Activated T-helper 9 cell treated with anti-CD3 and anti-CD28 coated beads, Interleukin-2, amount 50 U/mL, for 16 hours (primary cell): ENCODE data around the gene TRNP1.
"Not testable (repeated sequence)": the region's sequence is repeated elsewhere in the genome, so short reads cannot be mapped to it uniquely, and the experiment has no call there.

Experiments
- DNase-seq: peaks from one replicate; pipeline ENCODE4 v3.0.0-alpha.2; 2020; ENCODE audit warnings: low read depth

Gene TRNP1, protein sequence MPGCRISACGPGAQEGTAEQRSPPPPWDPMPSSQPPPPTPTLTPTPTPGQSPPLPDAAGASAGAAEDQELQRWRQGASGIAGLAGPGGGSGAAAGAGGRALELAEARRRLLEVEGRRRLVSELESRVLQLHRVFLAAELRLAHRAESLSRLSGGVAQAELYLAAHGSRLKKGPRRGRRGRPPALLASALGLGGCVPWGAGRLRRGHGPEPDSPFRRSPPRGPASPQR

DNA sequence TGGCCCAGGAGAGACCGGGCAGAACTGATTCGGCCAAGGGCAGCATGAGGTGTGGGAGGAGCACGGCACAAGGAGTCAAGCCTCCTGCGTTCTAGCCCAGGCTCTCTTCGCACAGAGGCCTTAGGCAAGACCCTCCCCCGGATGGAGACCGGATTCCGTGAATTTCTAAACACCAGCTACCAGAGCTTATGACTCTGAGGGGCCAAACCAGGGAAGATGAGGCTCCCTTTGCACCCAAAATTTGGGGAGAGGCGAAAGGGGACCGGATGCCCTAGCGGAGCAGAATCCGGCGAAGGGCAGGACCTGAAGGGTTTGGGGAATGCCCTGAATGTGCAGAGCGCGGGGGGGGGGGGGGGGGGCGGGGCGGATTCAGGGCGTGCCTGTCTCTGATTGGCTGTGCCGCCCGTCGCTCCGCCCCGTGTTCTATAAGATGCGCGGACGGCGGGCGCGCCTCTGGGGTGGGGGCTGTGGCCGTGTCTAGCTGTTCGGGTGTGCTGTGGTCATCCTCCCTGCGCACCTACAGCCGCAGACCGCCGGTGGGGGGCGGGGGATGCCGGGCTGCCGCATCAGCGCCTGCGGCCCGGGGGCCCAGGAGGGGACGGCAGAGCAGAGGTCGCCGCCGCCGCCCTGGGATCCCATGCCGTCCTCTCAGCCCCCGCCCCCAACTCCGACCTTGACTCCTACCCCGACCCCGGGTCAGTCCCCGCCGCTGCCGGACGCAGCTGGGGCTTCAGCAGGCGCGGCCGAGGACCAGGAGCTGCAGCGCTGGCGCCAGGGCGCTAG, at the start of gene TRNP1:
Gene TRNP1 (plus strand): TSS at position 456 of the 783 bp plus-strand sequence. CDS start 95 bp downstream, at position 551.
- DNase-seq = peak; percentile 60

DNA sequence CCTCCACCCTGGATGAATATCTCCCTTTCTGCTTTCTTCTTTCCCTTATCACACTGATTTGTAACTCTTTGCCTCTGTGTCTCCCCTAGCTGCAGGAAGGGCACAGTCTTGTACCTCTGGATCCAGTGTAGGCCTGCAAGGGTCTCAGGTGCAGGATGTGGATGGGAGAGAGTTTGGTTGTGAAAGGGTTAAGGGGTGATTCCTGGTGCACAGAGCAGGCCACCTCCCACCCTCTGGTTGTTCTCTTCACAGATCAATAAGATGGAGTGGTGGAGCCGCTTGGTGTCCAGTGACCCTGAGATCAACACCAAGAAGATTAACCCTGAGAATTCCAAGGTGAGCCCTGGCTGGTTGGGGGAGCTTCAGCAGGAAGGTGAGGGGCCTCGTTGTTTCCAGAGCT, 48.4 kb upstream of the TRNP1 start:
- DNase-seq = no peak

DNA sequence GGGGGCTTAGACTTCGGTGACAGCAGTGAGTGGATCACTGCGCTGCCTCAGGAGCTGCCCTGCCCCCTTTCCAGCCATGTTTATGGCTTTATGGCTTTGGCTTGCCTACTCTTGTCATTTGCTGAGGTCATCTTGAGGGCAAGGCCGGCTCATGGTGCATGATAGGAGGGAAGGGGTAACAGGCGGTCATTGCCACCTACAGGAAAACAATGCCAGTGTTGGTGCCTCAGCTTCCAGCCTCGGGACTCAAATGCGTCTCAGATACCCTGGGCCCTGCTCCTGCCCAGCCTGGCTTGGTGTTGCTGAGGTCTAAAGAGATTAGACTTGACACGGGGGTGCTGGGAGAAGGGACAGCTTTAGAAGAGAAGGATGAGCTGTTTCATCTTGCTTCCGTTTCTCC, 47.8 kb upstream of the TRNP1 start:
- no peak for DNase-seq

DNA sequence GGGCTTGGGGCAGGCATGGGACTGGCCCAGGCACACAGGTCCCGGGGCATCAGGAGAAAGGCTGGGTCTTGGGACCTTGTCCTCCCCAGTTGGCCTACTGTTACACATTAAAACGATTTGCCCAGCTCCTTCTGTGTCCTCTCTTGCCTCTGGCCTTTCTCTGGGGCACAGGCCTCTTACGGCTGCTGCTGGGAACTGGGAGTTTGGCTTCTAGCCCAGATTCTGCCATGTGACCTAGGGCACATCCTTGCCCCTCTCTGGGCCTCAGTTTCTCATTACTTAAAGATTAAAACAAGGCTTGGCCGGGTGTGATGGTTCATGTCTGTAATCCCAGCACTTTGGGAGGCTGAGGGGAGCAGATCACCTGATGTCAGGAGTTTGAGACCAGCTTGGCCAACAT, 47.2 kb upstream of the TRNP1 start:
- no peak for DNase-seq

DNA sequence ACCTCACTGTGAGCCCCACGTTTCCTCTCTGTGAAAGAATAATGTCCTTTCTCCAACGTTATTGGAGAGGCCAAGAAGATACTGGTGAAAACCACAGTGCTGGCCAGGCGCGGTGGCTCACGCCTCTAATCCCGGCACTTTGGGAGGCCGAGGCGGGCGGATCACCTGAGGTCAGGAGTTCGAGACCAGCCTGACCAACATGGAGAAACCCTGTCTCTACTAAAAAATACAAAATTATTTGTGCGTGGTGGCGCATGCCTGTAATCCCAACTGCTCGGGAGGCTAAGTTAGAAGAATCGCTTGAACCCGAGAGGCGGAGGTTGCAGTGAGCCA, 44.8 kb upstream of the TRNP1 start:
- not testable (repeated sequence) for DNase-seq

DNA sequence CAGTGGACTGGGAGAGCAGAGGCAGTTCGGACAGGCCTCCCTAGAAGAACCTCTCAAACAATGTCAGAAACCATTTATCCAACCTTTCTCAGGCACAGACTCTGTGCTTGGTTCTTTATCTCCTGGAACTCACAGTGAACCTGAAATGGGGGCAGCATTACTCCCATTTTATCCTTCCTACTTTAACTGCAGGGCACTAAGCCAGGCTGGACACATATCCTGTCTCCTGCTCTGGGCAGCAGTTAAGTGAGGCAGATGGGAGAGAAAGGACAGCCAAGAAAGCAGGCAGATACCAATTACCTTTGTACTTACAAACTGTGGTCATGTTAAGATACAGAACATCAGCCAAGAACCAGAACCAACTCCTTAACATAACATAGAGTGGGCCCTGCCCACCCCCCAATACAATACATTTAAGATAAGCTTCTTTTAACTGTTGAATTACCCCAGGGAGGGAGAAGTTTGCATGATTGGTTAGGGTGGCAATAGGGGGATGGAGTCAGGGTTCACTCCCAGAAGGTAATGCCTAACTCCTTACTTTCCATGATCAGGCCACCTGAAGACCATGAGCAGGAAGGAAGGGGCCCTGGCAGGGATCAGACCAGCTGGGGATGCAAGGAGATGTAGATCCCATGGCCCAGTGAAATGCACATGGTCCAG, 44.1 kb upstream of the TRNP1 start:
- DNase-seq = no peak

DNA sequence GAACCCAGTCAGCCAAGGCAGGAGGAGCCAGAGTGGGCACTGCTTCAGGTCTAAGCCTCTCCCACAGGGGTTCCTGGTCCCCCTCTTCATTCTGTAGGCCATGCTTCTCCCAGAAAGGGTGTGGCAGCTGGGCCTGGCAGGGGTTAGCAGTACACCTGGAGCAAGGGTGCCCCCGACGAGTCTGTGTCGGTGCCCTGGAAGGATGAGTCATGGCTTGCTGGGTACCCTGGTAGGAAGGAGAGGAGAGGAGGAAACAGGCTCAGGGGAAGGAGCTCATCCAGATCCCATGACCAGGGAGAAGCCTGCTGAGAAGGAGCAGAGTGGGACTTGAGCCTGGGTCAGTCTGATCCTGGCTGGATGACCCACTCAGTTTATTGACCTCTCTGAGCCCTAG, 43.6 kb upstream of the TRNP1 start:
- DNase-seq = no peak

DNA sequence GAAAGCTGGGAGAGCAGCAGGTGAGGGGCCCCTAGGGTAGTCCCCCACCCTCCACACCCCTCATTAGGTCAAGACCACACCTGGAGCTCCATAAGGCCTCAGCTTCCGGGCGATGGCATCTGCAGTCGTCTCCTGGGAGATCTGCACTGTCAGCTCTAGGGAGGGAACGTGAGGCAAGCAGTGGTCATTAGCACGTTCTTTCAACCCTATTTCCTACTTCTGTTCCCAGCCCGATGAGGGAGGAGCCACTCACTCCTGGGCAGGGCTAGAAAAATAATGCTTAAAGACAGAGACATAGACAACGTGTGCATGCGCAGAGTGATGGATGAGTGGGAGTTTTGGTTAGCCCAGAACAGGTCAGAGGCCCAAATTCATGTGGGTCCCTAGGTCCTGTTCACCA, 42.9 kb upstream of the TRNP1 start:
- no peak for DNase-seq

DNA sequence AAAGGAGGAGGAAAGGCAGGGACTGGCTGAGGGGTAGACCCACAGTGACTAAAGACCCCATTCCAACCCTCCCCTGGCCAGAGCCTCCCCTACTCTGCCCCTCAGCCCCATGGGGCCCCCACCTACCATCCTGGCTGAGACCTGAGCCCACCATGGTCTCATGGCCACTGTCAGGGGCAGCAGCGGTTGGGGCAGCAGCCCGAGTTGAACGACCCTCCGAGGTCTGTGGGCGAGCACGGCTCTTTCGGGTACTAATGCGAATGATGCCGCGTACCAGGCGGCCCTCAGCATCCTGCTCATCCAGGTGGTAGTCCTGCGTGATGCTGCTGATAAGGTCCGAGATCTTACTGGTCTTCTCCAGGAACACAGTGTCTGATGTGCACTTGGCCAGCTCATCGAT, 42.3 kb upstream of the TRNP1 start:
- DNase-seq = no peak

DNA sequence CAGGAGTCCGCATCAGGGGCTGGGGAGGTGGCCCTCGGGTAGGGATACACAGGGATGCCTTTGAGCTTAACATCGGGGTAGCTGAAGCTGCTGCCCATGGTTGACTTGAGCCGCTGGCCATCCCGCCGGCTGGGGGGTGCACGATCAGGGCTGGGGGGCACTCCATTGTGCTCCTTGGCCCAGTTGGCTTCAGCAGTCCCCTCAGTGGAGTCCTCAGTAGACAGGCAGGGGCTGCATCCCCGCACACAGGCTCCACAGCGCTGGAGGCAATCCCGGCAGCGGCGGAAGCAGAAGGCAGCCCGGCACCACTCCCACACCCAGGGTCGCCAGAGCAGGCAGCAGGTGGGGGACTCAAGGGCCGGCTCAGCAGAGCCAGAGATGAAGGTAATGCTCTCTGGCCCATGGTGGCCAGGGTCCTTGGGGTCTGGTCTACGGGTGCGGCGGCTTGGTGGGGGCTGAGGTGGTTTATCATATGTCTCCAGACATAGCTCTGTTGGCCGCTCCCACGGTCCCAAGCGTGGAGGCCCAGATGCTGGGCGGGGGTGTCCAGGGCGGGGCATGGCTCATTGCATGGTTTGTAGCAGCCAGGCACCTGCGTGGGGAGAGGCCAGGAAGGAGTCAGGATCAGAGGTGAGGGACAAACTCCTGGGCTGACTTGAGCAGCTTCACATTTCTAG, 41.5 kb upstream of the TRNP1 start:
- DNase-seq = no peak

DNA sequence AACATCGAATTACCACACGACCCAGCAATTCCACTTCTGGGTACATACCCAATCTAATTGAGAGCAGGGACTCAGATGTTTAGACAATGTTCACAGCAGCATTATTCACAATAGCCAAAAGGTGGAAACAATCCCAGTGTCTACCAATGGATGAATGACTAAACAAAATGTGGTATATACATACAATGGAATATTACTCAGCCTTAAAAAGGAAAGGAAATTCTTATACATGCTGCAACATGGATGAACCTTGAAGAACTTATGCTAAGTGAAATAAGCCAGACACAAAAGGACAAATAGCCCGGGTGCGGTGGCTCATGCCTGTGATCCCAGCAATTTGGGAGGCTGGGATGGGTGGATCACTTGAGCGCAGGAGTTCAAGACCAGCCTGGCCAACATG, 40.1 kb upstream of the TRNP1 start:
- DNase-seq = no peak

DNA sequence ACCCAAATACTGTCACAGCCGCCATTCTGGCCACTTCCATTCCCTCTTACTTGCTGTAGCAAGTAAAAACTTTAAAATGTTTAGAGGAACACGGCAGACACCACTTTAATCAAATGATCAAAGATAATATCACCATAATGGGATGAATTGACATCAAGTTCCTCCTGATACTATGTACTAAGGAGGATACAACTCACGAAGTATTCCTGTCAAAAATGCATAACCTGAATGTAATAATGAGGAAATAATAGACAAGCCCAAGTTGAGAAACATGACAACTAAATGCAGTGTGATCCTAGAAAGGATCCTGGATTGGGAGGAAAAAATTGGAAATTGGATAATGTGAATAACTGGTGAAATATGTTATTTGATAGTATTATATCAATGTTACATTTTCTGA, 37.2 kb upstream of the TRNP1 start:
- no peak for DNase-seq

DNA sequence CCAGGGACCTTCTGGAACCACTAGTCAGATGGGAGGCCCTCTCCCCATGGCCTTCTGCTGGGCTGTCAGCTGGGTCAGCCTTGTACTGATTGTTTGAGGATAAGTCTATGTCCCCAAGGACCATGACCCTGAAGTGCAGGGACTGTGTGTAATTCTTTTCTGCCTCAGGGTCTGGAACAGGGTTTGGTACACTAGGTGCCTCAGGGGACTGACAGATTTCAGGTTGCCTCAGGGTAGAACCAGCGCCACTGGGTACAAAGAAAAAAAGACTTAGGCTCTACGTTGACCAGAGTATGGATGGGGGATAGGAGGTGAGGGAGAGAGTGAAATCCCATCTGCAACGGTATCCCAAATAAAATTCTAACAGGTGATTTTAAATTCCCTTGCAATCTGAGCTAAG, 36.2 kb upstream of the TRNP1 start:
- DNase-seq = no peak

DNA sequence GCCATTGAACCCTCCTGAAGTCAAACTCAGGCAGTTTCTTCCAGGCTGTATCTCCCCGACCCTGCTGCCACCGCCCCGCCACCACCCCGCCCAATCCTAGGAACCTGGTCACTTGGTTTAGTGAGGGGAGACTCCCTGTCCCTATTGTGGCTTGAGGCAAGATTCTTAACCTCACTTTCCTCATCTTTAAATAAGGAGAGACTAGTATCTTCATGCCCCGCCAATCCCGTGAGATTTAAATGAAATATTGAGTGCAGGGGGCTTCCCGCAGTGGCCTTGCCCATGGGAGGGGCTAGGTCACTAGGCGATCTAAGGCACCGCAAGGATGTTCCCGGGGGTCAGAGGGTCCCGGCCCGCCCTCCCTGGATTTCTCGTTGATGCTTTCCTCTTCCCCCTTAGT, 34.2 kb upstream of the TRNP1 start:
- DNase-seq = no peak

DNA sequence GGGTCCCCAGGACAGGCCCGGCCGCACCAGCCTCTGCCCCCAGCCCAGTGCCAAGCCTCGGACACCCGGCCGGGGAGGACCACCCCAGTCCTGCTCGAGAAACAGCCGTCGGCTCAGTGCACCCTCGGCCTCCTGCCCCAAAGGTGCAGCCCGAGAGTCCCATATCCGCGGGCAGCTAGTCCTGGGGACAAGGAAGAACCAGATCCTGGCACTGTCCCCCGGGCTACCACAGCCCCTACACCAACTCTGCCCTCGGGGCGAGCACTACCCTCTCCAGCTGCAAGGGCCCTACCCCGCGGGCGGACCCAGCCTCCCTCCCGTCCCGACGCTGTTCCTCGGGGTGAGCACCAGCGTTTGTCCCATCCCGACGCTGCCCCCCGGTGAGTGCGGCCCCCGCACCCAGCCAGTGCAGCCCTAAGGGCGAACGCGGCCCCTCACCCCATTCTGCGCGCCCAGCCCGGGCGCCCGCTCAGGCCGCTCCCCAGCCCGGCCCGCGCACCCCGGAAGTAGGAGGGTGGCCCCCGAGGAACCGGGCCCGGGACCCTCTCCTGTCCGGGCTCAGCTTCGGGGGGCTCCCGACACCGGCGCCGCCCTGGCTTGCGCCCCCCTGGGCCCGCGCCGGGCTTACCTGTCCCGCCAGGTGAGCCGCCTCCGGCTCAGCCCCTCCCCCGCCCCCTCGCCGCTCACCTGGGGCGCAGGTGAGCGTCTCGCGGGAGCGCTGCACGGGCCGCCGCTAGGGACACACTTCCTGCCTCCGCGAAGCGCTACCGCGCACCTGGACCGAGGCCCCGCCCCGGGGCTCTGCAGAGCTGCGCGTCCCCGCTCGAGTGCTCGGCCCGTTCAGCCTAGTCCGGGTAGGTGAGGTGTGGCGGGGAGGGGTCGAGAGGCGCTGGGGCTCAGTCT, 33.5 kb upstream of the TRNP1 start, which contains the start of gene KDF1:
Gene KDF1 (minus strand): TSS at position 747 of the 903 bp plus-strand sequence. CDS start 8,088 bp downstream, outside the sequence.
- peak; percentile 36 for DNase-seq

DNA sequence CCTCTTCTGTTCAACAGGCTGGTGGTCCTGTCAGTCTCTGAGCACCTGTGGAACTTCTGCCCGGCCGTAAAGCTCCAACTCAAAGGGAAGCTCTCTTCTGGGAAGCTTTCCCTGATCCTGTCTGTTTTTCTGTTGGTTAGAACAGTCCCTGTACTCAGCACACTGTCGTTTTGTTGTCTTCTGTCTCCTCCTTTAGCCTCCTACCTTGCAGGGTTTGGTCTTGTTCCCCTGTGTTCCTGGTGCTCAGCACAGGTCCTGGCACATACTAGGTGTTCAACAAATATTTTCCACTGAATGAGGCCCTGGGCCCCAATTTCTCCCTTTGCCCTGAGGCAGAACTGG, 32.9 kb upstream of the TRNP1 start:
- DNase-seq = no peak

DNA sequence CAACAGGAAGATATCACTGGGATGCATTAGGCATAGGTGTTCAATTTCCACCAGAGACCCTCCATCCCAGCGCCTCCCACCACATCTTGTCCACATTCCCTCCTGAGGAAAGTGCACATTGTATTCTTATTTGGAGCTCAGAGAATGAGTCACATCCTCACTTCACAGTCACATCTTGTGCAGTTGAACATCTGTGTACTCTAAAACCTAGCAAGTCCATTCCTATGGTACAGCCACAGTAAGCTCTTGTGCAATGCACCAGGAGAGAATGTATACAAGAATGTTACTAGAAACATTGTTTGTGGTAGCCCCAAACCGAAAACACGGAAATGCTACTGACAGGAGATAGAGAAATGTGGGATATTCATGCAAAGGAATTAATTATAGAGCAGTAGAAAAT, 31.7 kb upstream of the TRNP1 start:
- DNase-seq = no peak

DNA sequence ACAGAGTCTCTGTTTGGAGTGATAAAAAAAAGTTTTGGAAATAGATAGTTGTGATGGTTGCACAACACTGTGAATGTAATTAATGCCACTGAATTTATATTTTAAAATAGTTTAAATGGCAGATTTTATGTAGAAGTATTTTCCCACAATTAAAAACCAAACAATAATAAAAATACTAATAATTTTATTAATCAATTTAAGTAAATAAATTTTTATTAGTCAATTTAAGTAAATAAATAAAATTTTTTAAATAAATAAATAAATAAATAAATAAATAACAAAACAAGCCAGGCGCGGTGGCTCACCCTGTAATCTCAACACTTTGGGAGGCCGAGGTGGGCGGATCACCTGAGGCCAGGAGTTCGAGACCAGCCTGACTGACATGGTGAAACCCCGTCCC, 28.3 kb upstream of the TRNP1 start:
- DNase-seq = no peak

DNA sequence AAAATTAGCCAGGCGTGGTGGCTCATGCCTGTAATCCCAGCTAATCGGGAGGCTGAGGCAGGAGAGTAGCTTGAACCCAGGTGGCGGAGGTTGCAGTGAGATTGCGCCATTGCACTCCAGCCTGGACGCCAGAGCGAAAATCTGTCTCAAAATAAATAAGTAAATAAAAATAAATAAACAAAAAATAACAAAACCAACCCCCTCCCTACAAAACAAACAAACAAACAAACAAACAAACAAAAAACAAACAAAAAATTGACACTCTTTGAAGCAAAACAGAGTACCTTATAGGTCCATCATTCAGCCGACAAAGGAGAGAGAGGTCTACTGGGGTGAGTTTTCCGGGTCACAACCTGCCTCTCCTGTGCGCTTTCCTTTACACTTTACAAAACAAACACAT, 27.9 kb upstream of the TRNP1 start:
- no peak for DNase-seq

DNA sequence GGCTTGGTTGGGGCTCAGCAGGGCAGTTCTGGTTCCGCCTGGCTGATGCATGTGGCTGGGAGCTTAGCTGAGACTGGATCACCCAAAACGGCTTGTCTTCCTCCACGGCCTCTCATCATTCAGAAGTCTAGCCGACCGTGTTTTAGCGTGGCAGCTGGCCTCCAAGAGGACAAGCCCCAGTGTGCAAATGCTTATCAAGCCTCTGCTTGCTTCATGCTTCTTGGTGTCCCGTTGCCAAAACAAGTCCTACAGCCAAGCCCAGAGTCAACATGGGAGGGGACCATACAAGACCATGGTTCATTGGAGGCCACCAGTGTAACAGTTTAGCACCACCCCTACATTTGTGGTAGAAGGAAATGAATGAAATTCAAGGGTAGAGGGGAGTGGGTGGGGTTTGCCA, 22.7 kb upstream of the TRNP1 start:
- DNase-seq = no peak

DNA sequence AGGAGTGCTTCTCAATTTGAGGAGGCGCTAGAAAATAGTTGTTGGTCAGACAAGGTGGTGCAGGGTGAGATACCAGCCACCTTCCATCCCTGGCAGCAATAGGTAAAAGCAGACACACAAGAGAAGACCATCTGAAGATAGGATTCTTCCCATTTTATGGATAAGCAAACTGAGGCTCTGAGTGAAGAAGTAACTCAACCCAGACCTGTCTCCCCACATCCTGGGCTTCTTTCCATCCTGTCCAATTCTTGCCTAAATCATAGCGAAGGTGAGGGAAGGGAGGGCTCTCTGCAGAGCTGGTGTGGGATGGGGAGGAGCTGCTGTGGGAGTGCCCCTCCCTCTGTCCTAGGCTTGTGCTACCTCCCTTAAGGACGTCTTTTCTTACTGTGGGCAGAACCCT, 21.9 kb upstream of the TRNP1 start:
- DNase-seq = no peak

DNA sequence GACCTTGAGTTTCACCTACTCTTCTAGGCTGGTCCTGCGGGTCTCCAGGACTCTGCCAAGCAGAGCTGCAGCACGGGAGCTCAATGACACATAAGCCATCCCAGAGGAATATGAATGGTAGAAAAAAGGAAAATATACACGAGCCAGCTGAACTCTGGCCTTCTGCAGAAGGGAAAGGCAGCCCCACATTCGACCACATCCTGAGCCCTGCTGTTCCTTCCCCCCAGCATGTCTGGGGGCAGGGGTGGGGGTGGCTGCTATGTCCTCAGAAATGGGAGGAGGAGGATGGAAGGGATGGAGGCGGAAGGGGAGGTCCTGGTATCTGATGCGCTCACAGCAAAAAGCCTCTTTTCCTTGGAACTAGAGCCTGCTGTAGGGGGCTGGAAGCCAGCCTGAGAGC, 21.1 kb upstream of the TRNP1 start:
- DNase-seq = no peak
